GM18520 (cell line): ENCODE measurements around the gene KLF15.

ENCODE experiments used
- ATAC-seq: cut with Tn5 transposase; IDR thresholded peaks from one replicate; pipeline ENCODE4 v1.9.1; 2021; ENCODE audit not compliant: unreplicated experiment

Gene KLF15

GRCh38 chr3:126364130-126364695 is 7.0 kb upstream of the KLF15 start:
- no peak for ATAC-seq

- no peak for ATAC-seq
Measured at GRCh38 chr3:126361211-126361610, 4.0 kb upstream of the KLF15 start.

- no peak for ATAC-seq
Measured at GRCh38 chr3:126360714-126361060, 3.5 kb upstream of the KLF15 start.

GRCh38 chr3:126360046-126360713 is 3.0 kb upstream of the KLF15 start:
- no peak for ATAC-seq

GRCh38 chr3:126358816-126359181 is 1.6 kb upstream of the KLF15 start:
- ATAC-seq: no peak

- ATAC-seq: no peak
Measured at GRCh38 chr3:126358038-126358815, 1.0 kb upstream of the KLF15 start.

- no peak for ATAC-seq
Measured at GRCh38 chr3:126356373-126357264, 589 bp downstream of the KLF15 start.

GRCh38 chr3:126355777-126356372 is 1.3 kb downstream of the KLF15 start:
- ATAC-seq: no peak

GRCh38 chr3:126355251-126355650 is 2.0 kb downstream of the KLF15 start:
- ATAC-seq: no peak

GRCh38 chr3:126354776-126355175 is 2.4 kb downstream of the KLF15 start:
- no peak for ATAC-seq

- ATAC-seq: no peak
Measured at GRCh38 chr3:126353694-126354321, 3.4 kb downstream of the KLF15 start.

- ATAC-seq: no peak
Measured at GRCh38 chr3:126352476-126353454, 4.4 kb downstream of the KLF15 start.

GRCh38 chr3:126351771-126352475 is 5.3 kb downstream of the KLF15 start:
- ATAC-seq: no peak

- ATAC-seq: no peak
Measured at GRCh38 chr3:126351086-126351770, 6.0 kb downstream of the KLF15 start.

- ATAC-seq: no peak
Measured at GRCh38 chr3:126350502-126351085, 6.6 kb downstream of the KLF15 start.

GRCh38 chr3:126349611-126350501 is 7.4 kb downstream of the KLF15 start:
- no peak for ATAC-seq

- ATAC-seq: no peak
Measured at GRCh38 chr3:126349071-126349470, 8.1 kb downstream of the KLF15 start.
